IMR-90 (cell line): Measurements from ENCODE around the gene NDUFB2.

Experiments
- CEBPB ChIP-seq: IDR thresholded peaks from 2 replicates; pipeline ENCODE4 v1.6.1; 2012; ENCODE audit warnings: low read depth, low read length, improper control_type of control experiment
- CTCF ChIP-seq: conservative IDR thresholded peaks from 2 replicates; pipeline ENCODE4 v1.5.1; 2012; ENCODE audit warnings: mild to moderate bottlenecking, low read depth, low read length, improper control_type of control experiment
- POLR2A ChIP-seq: IDR thresholded peaks from 2 replicates; pipeline ENCODE4 v1.6.1; 2012; ENCODE audit warnings: mild to moderate bottlenecking, low read depth, low read length
- RCOR1 ChIP-seq: IDR thresholded peaks from 2 replicates; pipeline ENCODE4 v1.6.1; 2012; ENCODE audit warnings: mild to moderate bottlenecking, low read length, improper control_type of control experiment; ENCODE audit not compliant: insufficient replicate concordance
- RFX5 ChIP-seq: IDR thresholded peaks from 2 replicates; pipeline ENCODE4 v1.8.0; 2012; ENCODE audit warnings: low read depth, mild to moderate bottlenecking, low read length, moderate library complexity
- TF ChIP-seq, protein P1 (sequence below): fragments of 150-350 bp; IDR thresholded peaks from 2 replicates; pipeline ENCODE4 v1.6.1; 2016; ENCODE audit warnings: low read depth, mild to moderate bottlenecking, low read length, moderate library complexity, borderline replicate concordance
- TF ChIP-seq, protein P2 (sequence below): fragments of 150-350 bp; IDR thresholded peaks from 2 replicates; pipeline ENCODE4 v1.6.1; 2017; ENCODE audit warnings: mild to moderate bottlenecking, antibody characterized with exemption, low read length, low read depth

GRCh38 chr7:140694592-140694991, 1.9 kb upstream of the NDUFB2 start:
- TF ChIP-seq RFX5 (no peak), CTCF (no peak), RCOR1 (no peak), CEBPB (no peak), POLR2A (no peak)
- TF ChIP-seq, protein P1, sequence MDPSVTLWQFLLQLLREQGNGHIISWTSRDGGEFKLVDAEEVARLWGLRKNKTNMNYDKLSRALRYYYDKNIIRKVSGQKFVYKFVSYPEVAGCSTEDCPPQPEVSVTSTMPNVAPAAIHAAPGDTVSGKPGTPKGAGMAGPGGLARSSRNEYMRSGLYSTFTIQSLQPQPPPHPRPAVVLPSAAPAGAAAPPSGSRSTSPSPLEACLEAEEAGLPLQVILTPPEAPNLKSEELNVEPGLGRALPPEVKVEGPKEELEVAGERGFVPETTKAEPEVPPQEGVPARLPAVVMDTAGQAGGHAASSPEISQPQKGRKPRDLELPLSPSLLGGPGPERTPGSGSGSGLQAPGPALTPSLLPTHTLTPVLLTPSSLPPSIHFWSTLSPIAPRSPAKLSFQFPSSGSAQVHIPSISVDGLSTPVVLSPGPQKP = no peak
- TF ChIP-seq, protein P2, sequence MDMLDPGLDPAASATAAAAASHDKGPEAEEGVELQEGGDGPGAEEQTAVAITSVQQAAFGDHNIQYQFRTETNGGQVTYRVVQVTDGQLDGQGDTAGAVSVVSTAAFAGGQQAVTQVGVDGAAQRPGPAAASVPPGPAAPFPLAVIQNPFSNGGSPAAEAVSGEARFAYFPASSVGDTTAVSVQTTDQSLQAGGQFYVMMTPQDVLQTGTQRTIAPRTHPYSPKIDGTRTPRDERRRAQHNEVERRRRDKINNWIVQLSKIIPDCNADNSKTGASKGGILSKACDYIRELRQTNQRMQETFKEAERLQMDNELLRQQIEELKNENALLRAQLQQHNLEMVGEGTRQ = no peak
